Subcutaneous abdominal adipose tissue (tissue), 5 donors: ENCODE data around the gene SLC31A1.
A peak's percentile ranks its signal among the peaks of the same experiment; 100 is the strongest.
"Not testable (repeated sequence)": the region's sequence is repeated elsewhere in the genome, so short reads cannot be mapped to it uniquely, and the experiment has no call there.

Experiments used
- H3K27ac ChIP-seq: one replicate; pipeline ENCODE4 v1.7.0; 2013; ENCODE audit warnings: low read depth, mild to moderate bottlenecking, inconsistent platforms, low read length, moderate library complexity
- H3K27me3 ChIP-seq, 5 donors: one replicate each; pipeline ENCODE4 v1.7.0; 2013; ENCODE audit warnings: low read length in 5 of 5, inconsistent platforms in 1 of 5; ENCODE audit not compliant: control insufficient read depth in 5 of 5, insufficient read depth in 4 of 5
- H3K36me3 ChIP-seq, 5 donors: one replicate each; pipeline ENCODE4 v1.7.0; 2013; ENCODE audit warnings: low read length in 5 of 5; ENCODE audit not compliant: control insufficient read depth in 5 of 5, insufficient read depth in 5 of 5
- H3K4me1 ChIP-seq, 5 donors: one replicate each; pipeline ENCODE4 v1.7.0; 2013; ENCODE audit warnings: low read length in 5 of 5, mild to moderate bottlenecking in 3 of 5, moderate library complexity in 1 of 5; ENCODE audit not compliant: control insufficient read depth in 5 of 5, insufficient read depth in 5 of 5
- H3K4me3 ChIP-seq, 5 donors: one replicate each; pipeline ENCODE4 v1.7.0; 2013; ENCODE audit warnings: low read length in 5 of 5, low read depth in 1 of 5
- H3K9ac ChIP-seq, 5 donors: one replicate each; pipeline ENCODE4 v1.7.0; 2013; ENCODE audit warnings: low read length in 5 of 5, mild to moderate bottlenecking in 4 of 5, moderate library complexity in 3 of 5
- H3K9me3 ChIP-seq, 5 donors: one replicate each; pipeline ENCODE4 v1.7.0; 2013; ENCODE audit warnings: low read length in 5 of 5; ENCODE audit not compliant: control insufficient read depth in 5 of 5
- donor health status: healthy.
- donor health status: healthy.
- donor health status: healthy.
- donor health status: healthy.
- donor health status: healthy.

The SLC31A1 gene

DNA sequence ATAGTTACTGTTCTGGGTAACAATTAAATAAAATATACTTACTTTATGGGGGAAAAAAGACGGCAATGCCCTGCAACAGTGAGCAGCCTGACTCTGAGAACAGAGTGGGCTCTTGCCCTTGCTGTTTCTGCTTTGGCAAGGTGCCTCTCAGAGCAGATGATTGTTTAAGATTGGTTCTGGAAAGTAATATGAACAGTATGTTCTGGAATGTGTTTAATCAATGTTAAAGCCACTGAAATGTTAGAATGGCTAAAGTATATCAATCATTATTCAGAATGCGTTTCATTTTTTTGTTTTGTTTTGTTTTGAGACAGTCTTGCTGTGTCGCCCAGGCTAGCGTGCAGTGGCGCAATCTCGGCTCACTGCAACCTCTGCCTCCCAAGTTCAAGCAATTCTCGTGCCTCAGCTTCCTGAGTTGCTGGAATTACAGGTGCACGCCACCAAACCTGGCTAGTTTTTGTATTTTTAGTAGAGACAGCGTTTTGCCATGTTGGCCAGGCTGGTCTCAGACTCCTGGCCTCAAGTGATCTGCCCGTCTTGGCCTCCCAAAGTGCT is 14.4 kb downstream of the SLC31A1 start:
- H3K4me3 ChIP-seq, H3K27ac ChIP-seq, H3K36me3 ChIP-seq, H3K9ac ChIP-seq, H3K9me3 ChIP-seq, H3K27me3 ChIP-seq: not testable (repeated sequence)
- peaks cover 0 to 34% (median 33%) of the 10 kb centered on the region in 5 donors for H3K4me1 ChIP-seq

GRCh38 chr9:113237026-113237425 is 15.7 kb downstream of the SLC31A1 start:
- no peaks in the 10 kb centered on the region for H3K9me3 ChIP-seq
- no peaks in the 10 kb centered on the region for H3K27me3 ChIP-seq
- H3K27ac ChIP-seq = no peak overlapping the region
- H3K4me1 ChIP-seq = peaks cover 0 to 34% (median 33%) of the 10 kb centered on the region in 5 donors
- no peak overlapping the region for H3K4me3 ChIP-seq
- H3K9ac ChIP-seq = no peak overlapping the region
- H3K36me3 ChIP-seq = no peaks in the 10 kb centered on the region

DNA sequence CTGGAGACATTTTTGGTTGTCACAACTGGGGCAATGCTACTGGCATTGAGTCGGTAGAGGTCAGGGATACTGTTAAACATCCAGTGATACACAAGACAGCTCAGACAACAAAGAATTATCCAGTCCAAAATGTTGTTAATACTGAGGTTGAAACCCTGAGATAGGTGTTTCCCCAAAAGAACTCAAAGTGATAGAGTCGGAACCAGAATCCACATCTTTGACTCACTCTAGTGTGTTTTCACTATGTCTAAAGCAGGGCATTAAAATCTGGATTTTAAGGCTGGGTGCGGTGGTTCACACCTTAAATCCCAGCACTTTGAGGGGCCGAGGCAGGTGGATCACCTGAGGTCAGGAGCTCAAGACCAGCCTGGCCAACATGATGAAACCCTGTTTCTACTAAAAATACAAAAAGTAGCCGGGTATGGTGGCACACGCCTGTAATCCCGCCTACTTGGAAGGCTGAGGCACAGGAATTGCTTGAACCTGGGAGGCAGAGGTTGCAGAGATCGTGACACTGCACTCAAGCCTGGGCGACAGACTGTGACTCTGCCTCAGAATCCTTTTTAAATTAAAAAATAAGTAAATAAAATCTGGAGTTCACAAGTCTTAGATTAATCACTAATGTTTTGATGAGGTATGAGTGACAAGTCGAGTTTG is 17.0 kb downstream of the SLC31A1 start:
- Histone ChIP-seq H3K9me3 (no peaks in the 10 kb centered on the region), H3K9ac (peak overlapping the region in 1 of 5 donors; percentile 7), H3K4me3 (no peak overlapping the region), H3K4me1 (peaks cover 0 to 29% (median 26%) of the 10 kb centered on the region in 5 donors), H3K27me3 (no peaks in the 10 kb centered on the region), H3K27ac (no peak overlapping the region), H3K36me3 (no peaks in the 10 kb centered on the region)

GRCh38 chr9:113238859-113239232 is 17.5 kb downstream of the SLC31A1 start:
- Histone ChIP-seq H3K9me3 (no peaks in the 10 kb centered on the region), H3K27ac (no peak overlapping the region), H3K9ac (peak overlapping the region in 1 of 5 donors; percentile 7), H3K36me3 (no peaks in the 10 kb centered on the region), H3K4me1 (peaks cover 0 to 28% (median 20%) of the 10 kb centered on the region in 5 donors), H3K4me3 (no peak overlapping the region), H3K27me3 (no peaks in the 10 kb centered on the region)

GRCh38 chr9:113241161-113241560 is 19.8 kb downstream of the SLC31A1 start:
- Histone ChIP-seq H3K27ac (no peak overlapping the region), H3K4me3 (no peak overlapping the region), H3K27me3 (no peaks in the 10 kb centered on the region), H3K9me3 (no peaks in the 10 kb centered on the region), H3K36me3 (no peaks in the 10 kb centered on the region), H3K9ac (no peak overlapping the region), H3K4me1 (peaks cover 0 to 18% (median 10%) of the 10 kb centered on the region in 5 donors)

GRCh38 chr9:113244556-113244955 is 23.2 kb downstream of the SLC31A1 start:
- Histone ChIP-seq H3K36me3 (no peaks in the 10 kb centered on the region), H3K9me3 (no peaks in the 10 kb centered on the region), H3K4me3 (no peak overlapping the region), H3K9ac (no peak overlapping the region), H3K4me1 (no peaks in the 10 kb centered on the region), H3K27ac (no peak overlapping the region), H3K27me3 (no peaks in the 10 kb centered on the region)

DNA sequence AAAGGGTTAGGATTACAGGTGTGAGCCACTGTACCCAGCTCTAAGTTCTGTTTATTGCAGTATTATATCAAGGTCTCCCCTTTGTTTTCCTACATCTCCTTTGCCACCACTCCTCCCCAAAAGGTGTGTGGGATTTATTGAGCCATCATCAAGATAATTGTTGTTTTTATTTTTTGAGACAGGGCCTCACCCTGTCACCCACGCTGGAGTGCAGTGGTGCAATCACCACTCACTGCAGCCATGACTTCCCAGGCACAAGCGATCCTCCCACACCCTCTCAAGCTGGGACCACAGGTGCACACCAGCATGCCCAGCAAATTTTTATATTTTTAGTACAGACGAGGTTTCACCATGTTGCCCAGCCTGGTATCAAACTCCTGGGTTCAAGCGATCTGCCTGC is 24.6 kb downstream of the SLC31A1 start:
- H3K4me3 ChIP-seq = no peak overlapping the region
- no peaks in the 10 kb centered on the region for H3K36me3 ChIP-seq
- no peaks in the 10 kb centered on the region for H3K4me1 ChIP-seq
- no peaks in the 10 kb centered on the region for H3K27me3 ChIP-seq
- no peaks in the 10 kb centered on the region for H3K9me3 ChIP-seq
- no peak overlapping the region for H3K9ac ChIP-seq
- H3K27ac ChIP-seq = no peak overlapping the region

GRCh38 chr9:113246928-113247327 is 25.6 kb downstream of the SLC31A1 start:
- H3K36me3 ChIP-seq = no peaks in the 10 kb centered on the region
- H3K4me3 ChIP-seq = no peak overlapping the region
- H3K9ac ChIP-seq = no peak overlapping the region
- no peaks in the 10 kb centered on the region for H3K9me3 ChIP-seq
- H3K4me1 ChIP-seq = no peaks in the 10 kb centered on the region
- no peak overlapping the region for H3K27ac ChIP-seq
- H3K27me3 ChIP-seq = no peaks in the 10 kb centered on the region

DNA sequence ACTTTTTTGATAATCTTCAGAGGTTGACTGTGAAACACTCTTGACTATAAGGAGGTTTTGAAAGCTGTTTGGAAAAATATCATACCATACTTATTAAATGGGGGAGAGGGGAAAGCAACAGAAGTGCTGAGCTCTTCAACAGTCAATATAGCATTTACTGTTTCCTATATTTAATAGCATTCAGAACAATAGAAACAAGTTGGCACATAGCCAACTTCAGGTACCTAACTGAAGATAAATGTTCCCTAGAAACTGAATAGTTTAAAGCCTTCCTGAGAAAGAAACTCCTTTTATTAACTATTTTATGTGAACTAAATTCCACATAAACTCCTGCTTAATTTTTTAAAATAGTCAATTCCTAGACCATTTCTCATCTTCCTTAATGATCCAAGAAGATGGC is 26.3 kb downstream of the SLC31A1 start:
- H3K4me3 ChIP-seq = no peak overlapping the region
- no peaks in the 10 kb centered on the region for H3K36me3 ChIP-seq
- no peak overlapping the region for H3K9ac ChIP-seq
- no peaks in the 10 kb centered on the region for H3K27me3 ChIP-seq
- H3K4me1 ChIP-seq = no peaks in the 10 kb centered on the region
- no peaks in the 10 kb centered on the region for H3K9me3 ChIP-seq
- no peak overlapping the region for H3K27ac ChIP-seq

- not testable (repeated sequence) for H3K27ac ChIP-seq, H3K4me1 ChIP-seq
Observed at GRCh38 chr9:113249661-113250060, 28.3 kb downstream of the SLC31A1 start.

More at GRCh38 chr9:113249661-113250060, 28.3 kb downstream of the SLC31A1 start:
- H3K9ac ChIP-seq, H3K27me3 ChIP-seq, H3K4me3 ChIP-seq, H3K9me3 ChIP-seq, H3K36me3 ChIP-seq: not testable (repeated sequence)
